Measurements from ENCODE around the gene FGFR1OP2. TPM values are rescaled to one million over a fixed set of nuclear protein-coding genes. Genes with fewer than 3 reads are reported as not detected.

The FGFR1OP2 gene
- total and polyA plus RNA-seq, 7 donors: 19.2 to 117 (median 65.2) TPM

DNA sequence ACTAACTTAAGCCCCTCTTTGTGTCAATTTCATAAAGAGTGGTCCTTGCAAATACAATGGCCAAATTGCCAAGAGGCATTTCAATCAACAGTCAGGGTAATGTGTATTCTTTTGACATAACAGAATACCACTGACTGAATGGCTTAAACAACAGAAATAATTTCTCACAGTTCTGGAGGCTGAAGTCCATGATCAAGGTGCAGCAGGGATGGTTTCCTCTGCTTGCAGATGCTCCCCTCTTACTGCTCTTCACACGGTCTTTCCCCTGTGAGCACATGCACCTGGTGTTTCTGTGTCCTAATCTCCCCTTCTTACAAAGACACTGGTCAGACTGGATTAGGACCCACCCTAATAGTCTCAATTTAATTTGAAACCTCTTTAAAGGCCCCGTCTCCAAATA is 31.9 kb downstream of the FGFR1OP2 start:
- H3K36me3 ChIP-seq: peaks cover 0 to 46% (median 11%) of the 10 kb centered on the region in 4 donors
- H3K9me3 ChIP-seq: no peaks in the 10 kb centered on the region

DNA sequence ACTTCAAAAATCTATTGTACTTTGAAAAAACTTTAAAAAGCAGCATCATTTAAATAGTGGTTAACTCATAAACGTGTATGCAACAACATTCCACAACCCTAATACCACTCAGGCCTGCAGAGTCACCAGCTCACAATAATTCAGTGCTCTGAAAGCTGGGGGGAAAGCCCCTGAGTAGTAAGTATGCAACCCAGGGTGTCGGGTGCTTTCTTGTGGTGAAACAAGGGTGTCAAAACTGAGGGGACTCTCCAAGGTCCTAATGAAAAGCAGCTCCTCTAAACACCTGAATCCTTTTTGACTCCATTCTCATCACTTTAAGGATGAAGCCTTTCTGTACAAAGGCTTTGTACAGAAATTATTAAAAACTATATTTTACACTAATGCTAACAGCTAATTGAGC is 33.7 kb downstream of the FGFR1OP2 start:
- intact Hi-C loops (cut with DNase I): no loop called here
- Histone ChIP-seq H3K36me3 (peaks cover 0 to 49% (median 12%) of the 10 kb centered on the region in 4 donors), H3K27ac (no peak overlapping the region), H3K27me3 (no peaks in the 10 kb centered on the region), H3K4me3 (no peak overlapping the region), H3K4me1 (no peaks in the 10 kb centered on the region), H3K9me3 (no peaks in the 10 kb centered on the region)
- 52 to 82% methylated on average over 2 of the region's 2 CpGs for WGBS, 2 donors
- TF ChIP-seq POLR2AphosphoS5 (IDR thresholded peaks at IDR 0.05): no peak
- TF ChIP-seq POLR2A (IDR thresholded peaks at IDR 0.05): no peak
- TF ChIP-seq, protein P1, sequence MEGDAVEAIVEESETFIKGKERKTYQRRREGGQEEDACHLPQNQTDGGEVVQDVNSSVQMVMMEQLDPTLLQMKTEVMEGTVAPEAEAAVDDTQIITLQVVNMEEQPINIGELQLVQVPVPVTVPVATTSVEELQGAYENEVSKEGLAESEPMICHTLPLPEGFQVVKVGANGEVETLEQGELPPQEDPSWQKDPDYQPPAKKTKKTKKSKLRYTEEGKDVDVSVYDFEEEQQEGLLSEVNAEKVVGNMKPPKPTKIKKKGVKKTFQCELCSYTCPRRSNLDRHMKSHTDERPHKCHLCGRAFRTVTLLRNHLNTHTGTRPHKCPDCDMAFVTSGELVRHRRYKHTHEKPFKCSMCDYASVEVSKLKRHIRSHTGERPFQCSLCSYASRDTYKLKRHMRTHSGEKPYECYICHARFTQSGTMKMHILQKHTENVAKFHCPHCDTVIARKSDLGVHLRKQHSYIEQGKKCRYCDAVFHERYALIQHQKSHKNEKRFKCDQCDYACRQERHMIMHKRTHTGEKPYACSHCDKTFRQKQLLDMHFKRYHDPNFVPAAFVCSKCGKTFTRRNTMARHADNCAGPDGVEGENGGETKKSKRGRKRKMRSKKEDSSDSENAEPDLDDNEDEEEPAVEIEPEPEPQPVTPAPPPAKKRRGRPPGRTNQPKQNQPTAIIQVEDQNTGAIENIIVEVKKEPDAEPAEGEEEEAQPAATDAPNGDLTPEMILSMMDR (IDR thresholded peaks at IDR 0.05): no peak
- no peak for TF ChIP-seq EP300 (IDR thresholded peaks at IDR 0.05)
- no peak for DNase-seq

More for the DNA sequence above, 31.9 kb downstream of the FGFR1OP2 start:
- Histone ChIP-seq H3K27me3 (no peaks in the 10 kb centered on the region), H3K27ac (no peak overlapping the region), H3K4me3 (no peak overlapping the region), H3K4me1 (no peaks in the 10 kb centered on the region)
- intact Hi-C loops (cut with DNase I): no loop called here
- TF ChIP-seq POLR2AphosphoS5 (IDR thresholded peaks at IDR 0.05) (no peak), EP300 (IDR thresholded peaks at IDR 0.05) (no peak), POLR2A (IDR thresholded peaks at IDR 0.05) (no peak)
- TF ChIP-seq, protein P1 (IDR thresholded peaks at IDR 0.05): no peak
- DNase-seq: no peak
- WGBS, 2 donors: 96% methylated on average over 2 of the region's 2 CpGs

DNA sequence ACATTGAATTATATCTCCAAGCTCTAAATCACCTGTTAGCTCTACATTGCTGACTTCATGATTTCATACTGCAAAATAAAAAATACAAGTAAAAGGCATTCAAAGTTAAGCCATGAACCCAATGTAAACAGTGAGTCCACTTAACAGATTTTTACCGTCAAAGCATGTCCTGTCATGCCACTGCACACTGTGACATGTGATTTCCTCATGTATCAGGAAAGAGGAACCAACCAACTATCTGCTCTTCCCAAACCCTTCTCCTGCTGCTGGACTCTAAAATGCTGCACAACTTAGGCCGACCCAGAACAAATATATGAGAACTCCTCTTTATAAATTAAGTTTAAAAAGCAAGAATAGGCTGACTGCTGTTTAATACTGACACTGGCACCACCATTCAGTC is 38.4 kb downstream of the FGFR1OP2 start:
- DNase-seq: no peak
- peaks cover 3 to 64% (median 11%) of the 10 kb centered on the region in 4 donors for H3K36me3 ChIP-seq
- no peak overlapping the region for H3K27ac ChIP-seq
- no peaks in the 10 kb centered on the region for H3K4me1 ChIP-seq
- intact Hi-C loops (cut with DNase I): no loop called here
- H3K27me3 ChIP-seq: no peaks in the 10 kb centered on the region
- TF ChIP-seq POLR2AphosphoS5 (IDR thresholded peaks at IDR 0.05) (no peak), POLR2A (IDR thresholded peaks at IDR 0.05) (no peak), EP300 (IDR thresholded peaks at IDR 0.05) (no peak)
- TF ChIP-seq, protein P1 (IDR thresholded peaks at IDR 0.05): no peak
- no peaks in the 10 kb centered on the region for H3K9me3 ChIP-seq
- WGBS, 2 donors: 81 to 95% methylated on average over 2 of the region's 2 CpGs
- H3K4me3 ChIP-seq: no peak overlapping the region

DNA sequence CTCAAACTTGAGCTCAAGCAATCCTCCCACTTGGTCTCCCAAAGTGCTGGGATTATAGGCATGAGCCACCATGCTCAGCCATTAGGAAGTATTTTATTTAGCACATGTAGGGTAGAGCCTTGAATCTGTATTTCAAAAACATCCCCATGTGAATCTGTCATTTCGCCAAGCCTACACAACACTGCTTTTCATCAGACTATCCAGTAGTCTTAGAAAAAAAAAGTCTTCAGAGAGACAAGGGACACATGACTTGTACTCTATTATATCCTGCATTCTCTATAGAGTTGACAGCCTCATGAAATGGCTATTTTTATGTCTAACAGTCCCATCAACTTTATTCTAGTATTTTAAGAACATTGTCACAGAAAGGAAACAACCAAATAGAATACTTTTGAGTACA is 40.5 kb downstream of the FGFR1OP2 start:
- TF ChIP-seq POLR2A (IDR thresholded peaks at IDR 0.05) (no peak), EP300 (IDR thresholded peaks at IDR 0.05) (no peak), POLR2AphosphoS5 (IDR thresholded peaks at IDR 0.05) (no peak)
- TF ChIP-seq, protein P1 (IDR thresholded peaks at IDR 0.05): no peak
- H3K4me1 ChIP-seq: no peaks in the 10 kb centered on the region
- no peaks in the 10 kb centered on the region for H3K27me3 ChIP-seq
- no peaks in the 10 kb centered on the region for H3K9me3 ChIP-seq
- 94 to 100% methylated on average over 1 of the region's 1 CpG for WGBS, 2 donors
- intact Hi-C loops (cut with DNase I): no loop called here
- DNase-seq: no peak
- no peak overlapping the region for H3K27ac ChIP-seq
- H3K4me3 ChIP-seq: no peak overlapping the region
- peaks cover 1 to 69% (median 7%) of the 10 kb centered on the region in 4 donors for H3K36me3 ChIP-seq

DNA sequence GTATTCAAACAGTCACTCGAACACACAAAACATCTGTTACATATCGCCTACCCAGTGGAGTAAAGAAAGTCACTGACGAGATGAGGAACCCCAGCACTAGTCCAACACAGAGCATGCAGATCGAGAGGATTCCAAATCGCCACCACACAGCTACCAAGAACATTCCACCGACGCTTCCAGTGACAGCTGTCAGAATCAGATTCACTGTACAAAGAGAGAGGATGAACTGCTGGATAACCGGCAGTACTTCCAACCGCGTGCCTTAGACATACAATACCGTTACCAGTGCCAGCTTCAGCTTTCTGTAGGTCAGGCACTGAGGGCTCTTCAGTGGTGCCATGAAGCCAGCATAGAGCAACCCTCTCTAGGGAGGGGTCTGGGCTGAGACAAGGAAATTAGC is 41.5 kb downstream of the FGFR1OP2 start:
- H3K27me3 ChIP-seq: no peaks in the 10 kb centered on the region
- peaks cover 0 to 62% (median 5%) of the 10 kb centered on the region in 4 donors for H3K36me3 ChIP-seq
- 94 to 98% methylated on average over 11 of the region's 11 CpGs for WGBS, 2 donors
- no peaks in the 10 kb centered on the region for H3K9me3 ChIP-seq
- no peak overlapping the region for H3K4me3 ChIP-seq
- H3K4me1 ChIP-seq: no peaks in the 10 kb centered on the region
- no peak for TF ChIP-seq POLR2AphosphoS5 (IDR thresholded peaks at IDR 0.05)
- TF ChIP-seq POLR2A (IDR thresholded peaks at IDR 0.05): no peak
- TF ChIP-seq, protein P1 (IDR thresholded peaks at IDR 0.05): no peak
- no peak for TF ChIP-seq EP300 (IDR thresholded peaks at IDR 0.05)
- DNase-seq: no peak
- no peak overlapping the region for H3K27ac ChIP-seq
- intact Hi-C loops (cut with DNase I): no loop called here
